HepG2 (cell line): ENCODE data around the gene ATG13. TPM values are rescaled to one million over a fixed set of nuclear protein-coding genes. Genes with fewer than 3 reads are reported as not detected.

ENCODE experiments used
- CHCHD3 ChIP-seq: sonication (generic); formaldehyde crosslinking; IDR thresholded peaks from 2 replicates; pipeline ENCODE4 v1.8.0; 2022; ENCODE audit warnings: mild to moderate bottlenecking, missing genetic modification reagents, moderate library complexity
- FOXO4 ChIP-seq: sonication (generic); formaldehyde crosslinking; conservative IDR thresholded peaks from 2 replicates; pipeline ENCODE4 v1.8.1; 2023; ENCODE audit warnings: missing genetic modification reagents
- HOXD1 ChIP-seq: sonication (generic); formaldehyde crosslinking; IDR thresholded peaks from 2 replicates; pipeline ENCODE4 v1.5.0; 2020; ENCODE audit warnings: missing genetic modification reagents
- NFIC ChIP-seq: IDR thresholded peaks from 2 replicates; pipeline ENCODE4 v1.6.1; 2012; ENCODE audit warnings: mild to moderate bottlenecking, low read length, inconsistent platforms
- RAD51 ChIP-seq: fragments of 450-650 bp; IDR thresholded peaks from 2 replicates; pipeline ENCODE4 v1.6.1; 2016; ENCODE audit warnings: borderline replicate concordance
- XRCC5 ChIP-seq: fragments of 200-400 bp; formaldehyde crosslinking; optimal IDR thresholded peaks from 2 replicates; pipeline ENCODE3; 2017; ENCODE audit warnings: mild to moderate bottlenecking, low read length
- ZNF143 ChIP-seq: sonication (generic); formaldehyde crosslinking; IDR thresholded peaks from 2 replicates; pipeline ENCODE4 v1.4.0; 2020; ENCODE audit warnings: missing genetic modification reagents
- ZNF251 ChIP-seq: sonication (generic); formaldehyde crosslinking; IDR thresholded peaks from 2 replicates; pipeline ENCODE4 v1.9.0; 2021; ENCODE audit warnings: mild to moderate bottlenecking, missing genetic modification reagents
- ZNF292 ChIP-seq: sonication (generic); formaldehyde crosslinking; IDR thresholded peaks from 2 replicates; pipeline ENCODE4 v1.8.1; 2022; ENCODE audit warnings: mild to moderate bottlenecking, low read depth, missing genetic modification reagents, borderline replicate concordance
- ZNF296 ChIP-seq: sonication (generic); formaldehyde crosslinking; conservative IDR thresholded peaks from 2 replicates; pipeline ENCODE4 v1.5.0; 2020; ENCODE audit warnings: mild to moderate bottlenecking, missing genetic modification reagents
- ZNF343 ChIP-seq: sonication (generic); formaldehyde crosslinking; IDR thresholded peaks from 2 replicates; pipeline ENCODE4 v1.4.0; 2020; ENCODE audit warnings: mild to moderate bottlenecking, missing genetic modification reagents
- ZNF432 ChIP-seq: sonication (generic); formaldehyde crosslinking; IDR thresholded peaks from 2 replicates; pipeline ENCODE4 v1.5.0; 2020; ENCODE audit warnings: missing genetic modification reagents, mild to moderate bottlenecking, borderline replicate concordance
- ZNF446 ChIP-seq: sonication (generic); formaldehyde crosslinking; IDR thresholded peaks from 2 replicates; pipeline ENCODE4 v1.5.0; 2020; ENCODE audit warnings: mild to moderate bottlenecking, missing genetic modification reagents
- ZNF550 ChIP-seq: sonication (generic); formaldehyde crosslinking; IDR thresholded peaks from 2 replicates; pipeline ENCODE4 v1.4.0; 2020; ENCODE audit warnings: mild to moderate bottlenecking, missing genetic modification reagents, borderline replicate concordance
- ZNF678 ChIP-seq: sonication (generic); formaldehyde crosslinking; IDR thresholded peaks from 2 replicates; pipeline ENCODE4 v1.4.0; 2020; ENCODE audit warnings: mild to moderate bottlenecking, missing genetic modification reagents
- ZNF768 ChIP-seq: sonication (generic); formaldehyde crosslinking; IDR thresholded peaks from 2 replicates; pipeline ENCODE4 v1.4.0; 2020; ENCODE audit warnings: missing genetic modification reagents
- ZNF816 ChIP-seq: sonication (generic); formaldehyde crosslinking; IDR thresholded peaks from 2 replicates; pipeline ENCODE4 v1.8.0; 2022; ENCODE audit warnings: missing genetic modification reagents, mild to moderate bottlenecking, borderline replicate concordance
- polyA plus RNA-seq, 8 experiments: library from polyadenylated mRNA; depleted of rRNA in 3 of 8; stranded (reverse) in 7 of 8; unstranded in 1 of 8; fragments of >200 nt; fragmentation: Illumina TruSeq in 4 of 8; extraction: Trizol in 4 of 8; gene quantifications; 2 replicates each; pipeline versions ENCODE4 v1.2.1 to v1.2.3, GENCODE V29; 2011 to 2016; ENCODE audit warnings: low read depth in 4 of 8, missing spikeins in 1 of 8, mixed read lengths in 1 of 8; ENCODE audit not compliant: insufficient read depth in 1 of 8
- total RNA-seq, 5 experiments: library from RNA; depleted of rRNA; stranded (reverse); fragments of >200 nt; fragmentation: Illumina TruSeq; extraction: Trizol; gene quantifications; 2 replicates each; pipeline ENCODE4 v1.2.3, GENCODE V29; 2016; ENCODE audit warnings: low read depth in 1 of 5
- TF ChIP-seq, protein P1 (sequence below): sonication (generic); formaldehyde crosslinking; IDR thresholded peaks from 2 replicates; pipeline ENCODE4 v1.9.0; 2021; ENCODE audit warnings: missing genetic modification reagents, borderline replicate concordance
- TF ChIP-seq, protein P2 (sequence below): sonication (generic); formaldehyde crosslinking; IDR thresholded peaks from 2 replicates; pipeline ENCODE4 v1.5.0; 2020; ENCODE audit warnings: mild to moderate bottlenecking, missing genetic modification reagents, borderline replicate concordance

ATG13 gene
- total and polyA plus RNA-seq, 2 of the 13 experiments (the other 11 are each of a cell fraction or from before 2014, with no cell fraction given) = 55.0 to 77.3 TPM

- TF ChIP-seq FOXO4 (CRISPR knock-in tag) (no peak), XRCC5 (peak; percentile 2), ZNF251 (no peak), ZNF296 (CRISPR knock-in tag) (no peak), ZNF816 (CRISPR knock-in tag) (no peak), ZNF768 (CRISPR knock-in tag) (no peak), ZNF678 (no peak), ZNF343 (no peak), HOXD1 (CRISPR knock-in tag) (no peak), ZNF432 (no peak), CHCHD3 (CRISPR knock-in tag) (no peak), ZNF550 (CRISPR knock-in tag) (no peak), ZNF446 (CRISPR knock-in tag) (peak; percentile 56; the same call in 1 of the 2 replicates), RAD51 (no peak), NFIC (no peak), ZNF292 (no peak), ZNF143 (CRISPR knock-in tag) (no peak)
- TF ChIP-seq, protein P1, sequence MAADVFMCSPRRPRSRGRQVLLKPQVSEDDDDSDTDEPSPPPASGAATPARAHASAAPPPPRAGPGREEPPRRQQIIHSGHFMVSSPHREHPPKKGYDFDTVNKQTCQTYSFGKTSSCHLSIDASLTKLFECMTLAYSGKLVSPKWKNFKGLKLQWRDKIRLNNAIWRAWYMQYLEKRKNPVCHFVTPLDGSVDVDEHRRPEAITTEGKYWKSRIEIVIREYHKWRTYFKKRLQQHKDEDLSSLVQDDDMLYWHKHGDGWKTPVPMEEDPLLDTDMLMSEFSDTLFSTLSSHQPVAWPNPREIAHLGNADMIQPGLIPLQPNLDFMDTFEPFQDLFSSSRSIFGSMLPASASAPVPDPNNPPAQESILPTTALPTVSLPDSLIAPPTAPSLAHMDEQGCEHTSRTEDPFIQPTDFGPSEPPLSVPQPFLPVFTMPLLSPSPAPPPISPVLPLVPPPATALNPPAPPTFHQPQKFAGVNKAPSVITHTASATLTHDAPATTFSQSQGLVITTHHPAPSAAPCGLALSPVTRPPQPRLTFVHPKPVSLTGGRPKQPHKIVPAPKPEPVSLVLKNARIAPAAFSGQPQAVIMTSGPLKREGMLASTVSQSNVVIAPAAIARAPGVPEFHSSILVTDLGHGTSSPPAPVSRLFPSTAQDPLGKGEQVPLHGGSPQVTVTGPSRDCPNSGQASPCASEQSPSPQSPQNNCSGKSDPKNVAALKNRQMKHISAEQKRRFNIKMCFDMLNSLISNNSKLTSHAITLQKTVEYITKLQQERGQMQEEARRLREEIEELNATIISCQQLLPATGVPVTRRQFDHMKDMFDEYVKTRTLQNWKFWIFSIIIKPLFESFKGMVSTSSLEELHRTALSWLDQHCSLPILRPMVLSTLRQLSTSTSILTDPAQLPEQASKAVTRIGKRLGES (CRISPR knock-in tag) = no peak
- TF ChIP-seq, protein P2, sequence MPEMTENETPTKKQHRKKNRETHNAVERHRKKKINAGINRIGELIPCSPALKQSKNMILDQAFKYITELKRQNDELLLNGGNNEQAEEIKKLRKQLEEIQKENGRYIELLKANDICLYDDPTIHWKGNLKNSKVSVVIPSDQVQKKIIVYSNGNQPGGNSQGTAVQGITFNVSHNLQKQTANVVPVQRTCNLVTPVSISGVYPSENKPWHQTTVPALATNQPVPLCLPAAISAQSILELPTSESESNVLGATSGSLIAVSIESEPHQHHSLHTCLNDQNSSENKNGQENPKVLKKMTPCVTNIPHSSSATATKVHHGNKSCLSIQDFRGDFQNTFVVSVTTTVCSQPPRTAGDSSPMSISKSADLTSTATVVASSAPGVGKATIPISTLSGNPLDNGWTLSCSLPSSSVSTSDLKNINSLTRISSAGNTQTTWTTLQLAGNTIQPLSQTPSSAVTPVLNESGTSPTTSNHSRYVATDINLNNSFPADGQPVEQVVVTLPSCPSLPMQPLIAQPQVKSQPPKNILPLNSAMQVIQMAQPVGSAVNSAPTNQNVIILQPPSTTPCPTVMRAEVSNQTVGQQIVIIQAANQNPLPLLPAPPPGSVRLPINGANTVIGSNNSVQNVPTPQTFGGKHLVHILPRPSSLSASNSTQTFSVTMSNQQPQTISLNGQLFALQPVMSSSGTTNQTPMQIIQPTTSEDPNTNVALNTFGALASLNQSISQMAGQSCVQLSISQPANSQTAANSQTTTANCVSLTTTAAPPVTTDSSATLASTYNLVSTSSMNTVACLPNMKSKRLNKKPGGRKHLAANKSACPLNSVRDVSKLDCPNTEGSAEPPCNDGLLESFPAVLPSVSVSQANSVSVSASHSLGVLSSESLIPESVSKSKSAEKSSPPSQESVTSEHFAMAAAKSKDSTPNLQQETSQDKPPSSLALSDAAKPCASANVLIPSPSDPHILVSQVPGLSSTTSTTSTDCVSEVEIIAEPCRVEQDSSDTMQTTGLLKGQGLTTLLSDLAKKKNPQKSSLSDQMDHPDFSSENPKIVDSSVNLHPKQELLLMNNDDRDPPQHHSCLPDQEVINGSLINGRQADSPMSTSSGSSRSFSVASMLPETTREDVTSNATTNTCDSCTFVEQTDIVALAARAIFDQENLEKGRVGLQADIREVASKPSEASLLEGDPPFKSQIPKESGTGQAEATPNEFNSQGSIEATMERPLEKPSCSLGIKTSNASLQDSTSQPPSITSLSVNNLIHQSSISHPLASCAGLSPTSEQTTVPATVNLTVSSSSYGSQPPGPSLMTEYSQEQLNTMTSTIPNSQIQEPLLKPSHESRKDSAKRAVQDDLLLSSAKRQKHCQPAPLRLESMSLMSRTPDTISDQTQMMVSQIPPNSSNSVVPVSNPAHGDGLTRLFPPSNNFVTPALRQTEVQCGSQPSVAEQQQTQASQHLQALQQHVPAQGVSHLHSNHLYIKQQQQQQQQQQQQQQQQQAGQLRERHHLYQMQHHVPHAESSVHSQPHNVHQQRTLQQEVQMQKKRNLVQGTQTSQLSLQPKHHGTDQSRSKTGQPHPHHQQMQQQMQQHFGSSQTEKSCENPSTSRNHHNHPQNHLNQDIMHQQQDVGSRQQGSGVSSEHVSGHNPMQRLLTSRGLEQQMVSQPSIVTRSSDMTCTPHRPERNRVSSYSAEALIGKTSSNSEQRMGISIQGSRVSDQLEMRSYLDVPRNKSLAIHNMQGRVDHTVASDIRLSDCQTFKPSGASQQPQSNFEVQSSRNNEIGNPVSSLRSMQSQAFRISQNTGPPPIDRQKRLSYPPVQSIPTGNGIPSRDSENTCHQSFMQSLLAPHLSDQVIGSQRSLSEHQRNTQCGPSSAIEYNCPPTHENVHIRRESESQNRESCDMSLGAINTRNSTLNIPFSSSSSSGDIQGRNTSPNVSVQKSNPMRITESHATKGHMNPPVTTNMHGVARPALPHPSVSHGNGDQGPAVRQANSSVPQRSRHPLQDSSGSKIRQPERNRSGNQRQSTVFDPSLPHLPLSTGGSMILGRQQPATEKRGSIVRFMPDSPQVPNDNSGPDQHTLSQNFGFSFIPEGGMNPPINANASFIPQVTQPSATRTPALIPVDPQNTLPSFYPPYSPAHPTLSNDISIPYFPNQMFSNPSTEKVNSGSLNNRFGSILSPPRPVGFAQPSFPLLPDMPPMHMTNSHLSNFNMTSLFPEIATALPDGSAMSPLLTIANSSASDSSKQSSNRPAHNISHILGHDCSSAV (CRISPR knock-in tag) = no peak
These were observed 83.8 kb downstream of the ATG13 start (continued) for GRCh38 chr11:46701078-46701654.
